Spleen (tissue), 11 donors: Measurements from ENCODE around the gene SRP68. TPM values are rescaled to one million over a fixed set of nuclear protein-coding genes. Genes with fewer than 3 reads are reported as not detected.

ENCODE experiments used
- DNase-seq: peaks from one replicate; pipeline ENCODE4 v3.0.0-alpha.2; 2020
- H3K27ac ChIP-seq, 8 donors: fragments of 200-600 bp; sonication (generic) in 7 of 8; 1 replicate in 4 of 8; 2 replicates in 4 of 8; pipeline versions ENCODE4 v1.5.0 to v1.8.0; 2016 to 2021; ENCODE audit warnings: inconsistent platforms in 4 of 8, mild to moderate bottlenecking in 4 of 8, moderate library complexity in 1 of 8
- H3K27me3 ChIP-seq, 7 donors: fragments of 200-600 bp; sonication (generic) in 6 of 7; replicated peaks in 1 of 7; 1 replicate in 4 of 7; 2 replicates in 3 of 7; pipeline versions ENCODE4 v1.5.0 to v1.8.0; 2016 to 2021; ENCODE audit warnings: inconsistent platforms in 3 of 7, mild to moderate bottlenecking in 1 of 7
- H3K36me3 ChIP-seq, 6 donors: fragments of 200-600 bp; sonication (generic) in 5 of 6; 1 replicate in 4 of 6; 2 replicates in 2 of 6; pipeline versions ENCODE4 v1.5.0 to v1.8.0; 2016 to 2021; ENCODE audit warnings: inconsistent platforms in 2 of 6
- H3K4me1 ChIP-seq, 6 donors: fragments of 200-600 bp; sonication (generic) in 5 of 6; 1 replicate in 3 of 6; 2 replicates in 3 of 6; pipeline versions ENCODE4 v1.5.0 to v1.8.0; 2016 to 2021; ENCODE audit warnings: inconsistent platforms in 3 of 6
- H3K4me3 ChIP-seq, 8 donors: fragments of 200-600 bp; sonication (generic) in 7 of 8; 1 replicate in 4 of 8; 2 replicates in 4 of 8; pipeline versions ENCODE4 v1.5.0 to v1.8.0; 2016 to 2021; ENCODE audit warnings: inconsistent platforms in 4 of 8, mild to moderate bottlenecking in 4 of 8, moderate library complexity in 2 of 8
- H3K9me3 ChIP-seq, 8 donors: fragments of 200-600 bp; sonication (generic) in 7 of 8; 1 replicate in 4 of 8; 2 replicates in 4 of 8; pipeline versions ENCODE4 v1.5.0 to v1.8.0; 2016 to 2021; ENCODE audit warnings: inconsistent platforms in 4 of 8
- POLR2A ChIP-seq, 3 donors: fragments of 450-650 bp; IDR thresholded peaks; one replicate each; pipeline ENCODE4 v1.5.1; 2017; ENCODE audit warnings: antibody characterized with exemption in 3 of 3, mild to moderate bottlenecking in 1 of 3
- POLR2AphosphoS5 ChIP-seq, 3 donors: sonication (generic); formaldehyde crosslinking; IDR thresholded peaks; one replicate each; pipeline ENCODE4 v1.5.1; 2017; ENCODE audit warnings: antibody characterized with exemption in 3 of 3
- whole genome bisulfite sequencing, 5 donors: extraction: QIAGEN DNeasy Blood & Tissue Kit in 3 of 5; methylation state at CpG; one replicate each; pipeline versions ENCODE4 v1.1.5 to v1.1.7; 2013 to 2018; 5-methylcytosine and 5-hydroxymethylcytosine counted together
- intact Hi-C: fragments of 100-400 bp; cut with DNase I; formaldehyde crosslinking; loops from one replicate; pipeline ENCODE4 v1.15.0; 2023; ENCODE audit warnings: low total_unique reads
- polyA plus RNA-seq, 3 donors: library from polyadenylated mRNA; stranded (reverse); fragments of 200-250 nt; gene quantifications; one replicate each; pipeline ENCODE4 v1.2.1, GENCODE V29; 2013
- total RNA-seq, 7 donors: library from RNA; depleted of rRNA in 3 of 7; stranded (reverse); fragments of >200 nt in 3 of 7; fragmentation: NEBNext Ultra II Directional in 4 of 7; extraction: Animal tissue kit (Norgen Biotek cat#: 25700) in 4 of 7; gene quantifications; one replicate each; pipeline versions ENCODE4 v1.1.0 to v1.2.1, GENCODE V29; 2016 to 2021
- TF ChIP-seq, protein P1 (sequence below), 11 experiments: fragments of 200-600 bp in 7 of 11; fragments of 450-650 bp in 4 of 11; sonication (generic) in 4 of 11; IDR thresholded peaks in 8 of 11; conservative IDR thresholded peaks in 3 of 11; 1 replicate in 7 of 11; 2 replicates in 4 of 11; pipeline versions ENCODE4 v1.4.0 to v1.8.0; 2016 to 2021; ENCODE audit warnings: antibody characterized with exemption in 11 of 11, inconsistent platforms in 4 of 11, mild to moderate bottlenecking in 1 of 11
- donor health status: healthy with polysubstance abuse.
- donor health status: DM: no; HTN: no; CAD: no; lungs with moderate emphysema.
- donor health status: DM: no; HTN: no; CAD: no.
- donor health status: Bipolar disorder and iron deficiency.
- donor health status: healthy.
- donor health status: DM: no; HTN: no; CAD: no.
- donor health status: DM: yes; HTN: yes; CAD: no.

Gene SRP68
- total and polyA plus RNA-seq, 10 donors, result 24.5 to 62.0 (median 49.4) TPM

DNA sequence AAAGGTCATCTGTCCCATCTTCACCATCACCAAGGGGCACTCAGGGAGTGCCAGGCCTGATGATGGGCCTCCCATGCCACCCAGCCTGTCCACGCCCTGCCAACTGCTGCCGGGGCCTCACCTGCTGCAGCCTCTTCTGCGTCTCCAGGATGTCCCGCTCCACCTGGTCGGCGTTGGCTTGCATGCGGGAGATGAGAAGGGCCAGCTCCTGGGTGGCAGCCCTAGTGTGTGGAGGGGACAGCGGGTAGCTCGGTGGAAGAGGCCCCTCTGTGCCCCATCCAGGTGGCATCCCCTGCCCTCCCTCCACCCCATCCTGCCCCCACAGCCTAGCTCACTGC, 48.4 kb downstream of the SRP68 start:
- TF ChIP-seq POLR2AphosphoS5 (IDR thresholded peaks at IDR 0.05) (no peak), POLR2A (IDR thresholded peaks at IDR 0.05) (no peak)
- TF ChIP-seq, protein P1, sequence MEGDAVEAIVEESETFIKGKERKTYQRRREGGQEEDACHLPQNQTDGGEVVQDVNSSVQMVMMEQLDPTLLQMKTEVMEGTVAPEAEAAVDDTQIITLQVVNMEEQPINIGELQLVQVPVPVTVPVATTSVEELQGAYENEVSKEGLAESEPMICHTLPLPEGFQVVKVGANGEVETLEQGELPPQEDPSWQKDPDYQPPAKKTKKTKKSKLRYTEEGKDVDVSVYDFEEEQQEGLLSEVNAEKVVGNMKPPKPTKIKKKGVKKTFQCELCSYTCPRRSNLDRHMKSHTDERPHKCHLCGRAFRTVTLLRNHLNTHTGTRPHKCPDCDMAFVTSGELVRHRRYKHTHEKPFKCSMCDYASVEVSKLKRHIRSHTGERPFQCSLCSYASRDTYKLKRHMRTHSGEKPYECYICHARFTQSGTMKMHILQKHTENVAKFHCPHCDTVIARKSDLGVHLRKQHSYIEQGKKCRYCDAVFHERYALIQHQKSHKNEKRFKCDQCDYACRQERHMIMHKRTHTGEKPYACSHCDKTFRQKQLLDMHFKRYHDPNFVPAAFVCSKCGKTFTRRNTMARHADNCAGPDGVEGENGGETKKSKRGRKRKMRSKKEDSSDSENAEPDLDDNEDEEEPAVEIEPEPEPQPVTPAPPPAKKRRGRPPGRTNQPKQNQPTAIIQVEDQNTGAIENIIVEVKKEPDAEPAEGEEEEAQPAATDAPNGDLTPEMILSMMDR (IDR thresholded peaks at IDR 0.05 in 8 of 11, conservative IDR thresholded peaks at IDR 0.05 in 3 of 11), result no peak
- H3K27me3 ChIP-seq, result peaks cover 0 to 30% (median 0%) of the 10 kb centered on the region in 7 donors
- no peak overlapping the region for H3K27ac ChIP-seq
- H3K4me1 ChIP-seq, result peaks cover 0 to 7% (median 1%) of the 10 kb centered on the region in 6 donors
- H3K4me3 ChIP-seq, result no peak overlapping the region
- intact Hi-C loops, result no loop called here
- WGBS, 5 donors, result 76 to 98% (median 92%) methylated on average over 7 to 9 of the region's 9 CpGs
- no peaks in the 10 kb centered on the region for H3K9me3 ChIP-seq
- no peak for DNase-seq
- no peaks in the 10 kb centered on the region for H3K36me3 ChIP-seq

DNA sequence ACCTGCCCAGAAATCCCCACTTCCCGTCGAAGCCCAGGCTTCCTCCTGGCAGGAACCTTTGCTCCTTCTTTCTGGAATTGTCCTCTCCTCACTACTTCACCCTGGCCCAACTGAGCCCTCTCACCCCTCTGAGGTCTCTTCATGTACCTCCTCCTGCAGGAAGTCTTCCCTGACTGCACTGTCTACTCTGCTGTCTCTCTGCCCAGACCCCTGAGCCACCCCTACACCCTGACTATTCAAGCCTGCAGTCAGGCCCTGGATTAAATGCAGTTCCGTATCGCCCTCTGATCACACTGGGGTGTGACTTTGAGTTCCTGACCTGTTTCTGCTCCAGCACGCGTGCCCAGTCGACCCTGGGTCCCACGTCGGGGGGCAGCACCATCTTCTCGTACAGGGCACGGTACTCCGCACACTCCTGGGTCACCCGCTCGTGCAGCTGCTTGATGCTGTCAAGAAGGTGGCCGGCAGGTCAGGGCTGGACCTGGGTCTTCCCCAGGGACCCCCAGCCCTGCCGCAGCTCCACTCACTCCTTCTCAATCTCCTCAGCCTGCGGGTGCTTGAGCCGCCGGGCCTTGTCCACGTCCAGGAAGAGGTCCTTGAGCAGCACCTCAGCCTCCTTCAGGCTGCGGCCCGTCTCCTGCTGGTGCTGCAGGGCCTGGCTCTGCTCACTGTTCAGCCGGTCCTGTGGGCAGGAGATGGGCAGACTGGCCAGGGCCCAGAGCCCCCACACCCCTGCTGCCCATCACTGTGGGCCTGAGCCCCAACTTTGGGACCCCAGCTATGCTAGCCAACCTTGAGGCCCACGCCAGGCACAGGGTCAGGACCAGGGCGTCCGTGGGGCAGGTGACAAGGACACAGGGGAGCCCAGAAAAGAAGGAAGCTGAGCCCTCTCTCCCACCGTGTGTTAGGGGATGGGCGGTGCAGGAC, 49.1 kb downstream of the SRP68 start:
- 84 to 94% (median 90%) methylated on average over 8 to 28 of the region's 28 CpGs for WGBS, 5 donors
- Histone ChIP-seq H3K4me1 (peaks cover 0 to under 1% (median 0%) of the 10 kb centered on the region in 6 donors), H3K36me3 (no peaks in the 10 kb centered on the region), H3K27ac (no peak overlapping the region), H3K4me3 (no peak overlapping the region), H3K9me3 (no peaks in the 10 kb centered on the region), H3K27me3 (peaks cover 0 to 30% (median 0%) of the 10 kb centered on the region in 7 donors)
- intact Hi-C loops, result no loop called here
- no peak for DNase-seq
- TF ChIP-seq POLR2AphosphoS5 (IDR thresholded peaks at IDR 0.05) (no peak), POLR2A (IDR thresholded peaks at IDR 0.05) (no peak)
- TF ChIP-seq, protein P1 (IDR thresholded peaks at IDR 0.05 in 8 of 11, conservative IDR thresholded peaks at IDR 0.05 in 3 of 11), result no peak

DNA sequence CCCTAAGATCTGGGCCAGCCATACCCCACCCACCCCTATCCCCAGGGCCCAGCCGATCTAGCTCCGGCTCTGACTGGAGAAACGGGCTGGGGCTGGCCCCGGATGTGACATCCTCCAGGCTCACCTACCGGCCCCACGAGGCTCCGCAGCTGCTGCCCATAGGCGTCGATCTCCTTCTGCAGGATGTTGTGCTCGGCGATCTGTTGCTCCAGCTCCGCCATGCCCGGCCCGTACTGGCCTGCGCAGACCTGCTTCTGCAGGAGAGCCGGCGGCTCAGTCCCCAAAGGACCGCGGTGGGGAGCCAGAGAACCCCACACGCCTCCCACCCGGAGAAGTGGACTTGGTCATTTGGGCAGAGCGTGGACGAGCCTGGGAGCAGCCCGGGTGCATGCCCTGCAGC, 50.0 kb downstream of the SRP68 start:
- Histone ChIP-seq H3K36me3 (no peaks in the 10 kb centered on the region), H3K9me3 (no peaks in the 10 kb centered on the region), H3K4me3 (no peak overlapping the region), H3K27me3 (peaks cover 0 to 30% (median 0%) of the 10 kb centered on the region in 7 donors), H3K4me1 (no peaks in the 10 kb centered on the region), H3K27ac (no peak overlapping the region)
- intact Hi-C loops, result no loop called here
- WGBS, 5 donors, result 78 to 89% (median 85%) methylated on average over 19 to 24 of the region's 24 CpGs
- TF ChIP-seq, protein P1 (IDR thresholded peaks at IDR 0.05 in 8 of 11, conservative IDR thresholded peaks at IDR 0.05 in 3 of 11), result no peak
- TF ChIP-seq POLR2AphosphoS5 (IDR thresholded peaks at IDR 0.05), result no peak
- no peak for DNase-seq

DNA sequence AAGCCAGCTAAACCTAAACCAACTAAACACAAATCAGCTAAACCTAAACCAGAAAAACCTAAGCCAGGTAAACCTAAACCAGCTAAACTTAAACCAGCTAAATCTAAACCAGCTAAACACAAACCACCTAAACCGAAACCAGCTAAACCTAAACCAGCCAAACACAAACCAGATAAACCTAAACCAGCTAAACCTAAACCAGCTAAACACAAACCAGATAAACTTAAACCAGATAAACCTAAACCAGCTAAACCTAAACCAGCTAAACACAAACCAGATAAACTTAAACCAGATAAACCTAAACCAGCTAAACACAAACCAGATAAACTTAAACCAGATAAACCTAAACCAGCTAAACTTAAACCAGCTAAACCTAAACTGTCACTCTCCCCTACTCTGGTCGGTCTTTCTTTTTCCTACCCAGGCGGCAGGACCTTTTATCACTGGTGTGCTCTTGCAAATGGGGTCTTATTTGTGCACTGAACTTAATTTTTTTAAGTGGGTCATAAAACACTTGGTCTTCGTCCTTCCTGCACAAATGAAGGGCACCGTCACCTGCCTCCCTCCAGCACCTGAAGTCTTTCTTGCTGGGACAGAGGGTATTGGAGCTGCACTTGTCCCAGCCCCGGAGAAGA, 52.4 kb downstream of the SRP68 start:
- peaks cover 0 to 43% (median 0%) of the 10 kb centered on the region in 7 donors for H3K27me3 ChIP-seq
- H3K27ac ChIP-seq, result no peak overlapping the region
- intact Hi-C loops, result no loop called here
- H3K36me3 ChIP-seq, result no peaks in the 10 kb centered on the region
- no peak for DNase-seq
- no peaks in the 10 kb centered on the region for H3K9me3 ChIP-seq
- 88 to 95% (median 90%) methylated on average over 6 of the region's 6 CpGs for WGBS, 5 donors
- H3K4me1 ChIP-seq, result peaks cover 0 to 5% (median 0%) of the 10 kb centered on the region in 6 donors
- no peak overlapping the region for H3K4me3 ChIP-seq
- TF ChIP-seq, protein P1 (IDR thresholded peaks at IDR 0.05 in 8 of 11, conservative IDR thresholded peaks at IDR 0.05 in 3 of 11), result no peak
- TF ChIP-seq POLR2AphosphoS5 (IDR thresholded peaks at IDR 0.05) (no peak), POLR2A (IDR thresholded peaks at IDR 0.05) (no peak)
